Type B pancreatic cell (in vitro differentiated cells): ENCODE measurements around the gene FAM20C. TPM values are rescaled to one million over a fixed set of nuclear protein-coding genes. Genes with fewer than 3 reads are reported as not detected.
A peak's percentile ranks its signal among the peaks of the same experiment; 100 is the strongest.

Source experiments
- DNase-seq: peaks from one replicate; pipeline ENCODE4 v3.0.0; 2021; ENCODE audit warnings: mixed read lengths; ENCODE audit not compliant: unreplicated experiment; ENCODE audit errors: extremely low spot score
- H3K27ac Mint-ChIP-seq: 2 replicates; pipeline ENCODE4 v1.8.0; 2021; ENCODE audit warnings: mild to moderate bottlenecking, mixed read lengths
- H3K27me3 Mint-ChIP-seq: 2 replicates; pipeline ENCODE4 v1.8.0; 2021; ENCODE audit warnings: mixed read lengths
- H3K36me3 Mint-ChIP-seq: 2 replicates; pipeline ENCODE4 v1.8.0; 2021; ENCODE audit warnings: mixed read lengths
- H3K4me1 Mint-ChIP-seq: one replicate; pipeline ENCODE4 v1.8.0; 2021; ENCODE audit warnings: mixed read lengths; ENCODE audit not compliant: unreplicated experiment
- H3K4me3 Mint-ChIP-seq: 2 replicates; pipeline ENCODE4 v1.8.0; 2021; ENCODE audit warnings: mild to moderate bottlenecking, mixed read lengths
- H3K9me3 Mint-ChIP-seq: 2 replicates; pipeline ENCODE4 v1.8.0; 2021; ENCODE audit warnings: mixed read lengths
- CTCF ChIP-seq: fragments of 200-600 bp; sonication (generic); conservative IDR thresholded peaks from 2 replicates; pipeline ENCODE4 v1.5.0; 2021; ENCODE audit warnings: antibody characterized with exemption, mild to moderate bottlenecking
- total RNA-seq: library from RNA; stranded (reverse); gene quantifications from 2 replicates; pipeline ENCODE4 v1.2.1, GENCODE V29; 2021; ENCODE audit warnings: low replicate concordance

FAM20C gene
- total RNA-seq, 1 donor from 2014 or later: 18.1 TPM

GRCh38 chr7:284762-285722 is 92.7 kb downstream of the FAM20C start:
- Mint-ChIP-seq H3K27me3 (peaks cover 67% of the 10 kb centered on the region), H3K9me3 (no peaks in the 10 kb centered on the region), H3K4me1 (peaks cover 4% of the 10 kb centered on the region), H3K4me3 (peak overlapping the region; percentile 25), H3K27ac (no peak overlapping the region), H3K36me3 (no peaks in the 10 kb centered on the region)
- TF ChIP-seq CTCF: no peak
- no peak for DNase-seq

- Mint-ChIP-seq H3K4me3 (no peak overlapping the region), H3K36me3 (no peaks in the 10 kb centered on the region), H3K9me3 (no peaks in the 10 kb centered on the region), H3K27me3 (peaks cover 68% of the 10 kb centered on the region), H3K27ac (no peak overlapping the region), H3K4me1 (peaks cover 4% of the 10 kb centered on the region)
- DNase-seq: no peak
- TF ChIP-seq CTCF: no peak
Observed at GRCh38 chr7:285731-286130, 93.4 kb downstream of the FAM20C start.

- no peak overlapping the region for H3K4me3 Mint-ChIP-seq
- peaks cover 64% of the 10 kb centered on the region for H3K27me3 Mint-ChIP-seq
- no peak overlapping the region for H3K27ac Mint-ChIP-seq
- H3K36me3 Mint-ChIP-seq: no peaks in the 10 kb centered on the region
- TF ChIP-seq CTCF: no peak
- H3K4me1 Mint-ChIP-seq: peaks cover 4% of the 10 kb centered on the region
- DNase-seq: no peak
- H3K9me3 Mint-ChIP-seq: no peaks in the 10 kb centered on the region
Observed at GRCh38 chr7:286266-286665, 93.9 kb downstream of the FAM20C start.

- no peak for DNase-seq
- Mint-ChIP-seq H3K4me1 (no peaks in the 10 kb centered on the region), H3K4me3 (peak overlapping the region; percentile 41), H3K27ac (no peak overlapping the region), H3K27me3 (peaks cover 80% of the 10 kb centered on the region), H3K36me3 (no peaks in the 10 kb centered on the region), H3K9me3 (no peaks in the 10 kb centered on the region)
- no peak for TF ChIP-seq CTCF
Observed at GRCh38 chr7:288671-289101, 96.3 kb downstream of the FAM20C start.

- no peak overlapping the region for H3K27ac Mint-ChIP-seq
- peaks cover 83% of the 10 kb centered on the region for H3K27me3 Mint-ChIP-seq
- no peaks in the 10 kb centered on the region for H3K36me3 Mint-ChIP-seq
- H3K4me1 Mint-ChIP-seq: no peaks in the 10 kb centered on the region
- peak overlapping the region; percentile 41 for H3K4me3 Mint-ChIP-seq
- no peak for DNase-seq
- no peak for TF ChIP-seq CTCF
- H3K9me3 Mint-ChIP-seq: no peaks in the 10 kb centered on the region
Observed at GRCh38 chr7:289209-289755, 96.9 kb downstream of the FAM20C start.
